Nephron progenitor cell (in vitro differentiated cells): ENCODE data around the gene ZFP57.

Experiments used
- DNase-seq: peaks from one replicate; pipeline ENCODE4 v3.0.0; 2021
- H3K27ac Mint-ChIP-seq: 2 replicates; pipeline ENCODE4 v1.8.0; 2021; ENCODE audit warnings: mild to moderate bottlenecking, moderate library complexity, mixed read lengths
- H3K27me3 Mint-ChIP-seq: 2 replicates; pipeline ENCODE4 v1.8.0; 2021; ENCODE audit warnings: mild to moderate bottlenecking, low read depth, mixed read lengths; ENCODE audit not compliant: poor library complexity
- H3K36me3 Mint-ChIP-seq: 2 replicates; pipeline ENCODE4 v1.8.0; 2021; ENCODE audit warnings: low read depth, mixed read lengths
- H3K4me1 Mint-ChIP-seq: 2 replicates; pipeline ENCODE4 v1.8.0; 2021; ENCODE audit warnings: mixed read lengths
- H3K4me3 Mint-ChIP-seq: 2 replicates; pipeline ENCODE4 v1.8.0; 2021; ENCODE audit warnings: mild to moderate bottlenecking, moderate library complexity, mixed read lengths
- H3K9me3 Mint-ChIP-seq: 2 replicates; pipeline ENCODE4 v1.8.0; 2021; ENCODE audit warnings: mild to moderate bottlenecking, moderate library complexity, mixed read lengths
- TF ChIP-seq, protein P1 (sequence below): fragments of 200-600 bp; sonication (generic); IDR thresholded peaks from 2 replicates; pipeline ENCODE4 v1.5.0; 2021; ENCODE audit warnings: antibody characterized with exemption

ZFP57 gene

DNA sequence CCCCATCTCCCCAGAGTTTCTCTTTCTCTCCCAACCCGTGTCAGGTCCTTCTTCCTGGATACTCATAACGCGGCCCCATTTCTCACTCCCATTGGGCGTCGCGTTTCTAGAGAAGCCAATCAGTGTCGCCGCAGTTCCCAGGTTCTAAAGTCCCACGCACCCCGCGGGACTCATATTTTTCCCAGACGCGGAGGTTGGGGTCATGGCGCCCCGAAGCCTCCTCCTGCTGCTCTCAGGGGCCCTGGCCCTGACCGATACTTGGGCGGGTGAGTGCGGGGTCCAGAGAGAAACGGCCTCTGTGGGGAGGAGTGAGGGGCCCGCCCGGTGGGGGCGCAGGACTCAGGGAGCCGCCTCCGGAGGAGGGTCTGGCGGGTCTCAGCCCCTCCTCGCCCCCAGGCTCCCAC lies 42.3 kb upstream of the ZFP57 start, which contains the start of gene HLA-F:
Gene HLA-F, plus strand, starts transcription at position 173 of the 404 bp plus-strand sequence. Its CDS starts 30 bp downstream, at position 203.
- H3K4me3 Mint-ChIP-seq: peak within 1 kb of the TSS; percentile 73
- H3K27ac Mint-ChIP-seq: no peak within 1 kb of the TSS
- peak; percentile 61 for DNase-seq
- H3K27me3 Mint-ChIP-seq: peaks cover 82% of the 10 kb centered on the region
- no peaks in the 10 kb centered on the region for H3K4me1 Mint-ChIP-seq
- TF ChIP-seq, protein P1, sequence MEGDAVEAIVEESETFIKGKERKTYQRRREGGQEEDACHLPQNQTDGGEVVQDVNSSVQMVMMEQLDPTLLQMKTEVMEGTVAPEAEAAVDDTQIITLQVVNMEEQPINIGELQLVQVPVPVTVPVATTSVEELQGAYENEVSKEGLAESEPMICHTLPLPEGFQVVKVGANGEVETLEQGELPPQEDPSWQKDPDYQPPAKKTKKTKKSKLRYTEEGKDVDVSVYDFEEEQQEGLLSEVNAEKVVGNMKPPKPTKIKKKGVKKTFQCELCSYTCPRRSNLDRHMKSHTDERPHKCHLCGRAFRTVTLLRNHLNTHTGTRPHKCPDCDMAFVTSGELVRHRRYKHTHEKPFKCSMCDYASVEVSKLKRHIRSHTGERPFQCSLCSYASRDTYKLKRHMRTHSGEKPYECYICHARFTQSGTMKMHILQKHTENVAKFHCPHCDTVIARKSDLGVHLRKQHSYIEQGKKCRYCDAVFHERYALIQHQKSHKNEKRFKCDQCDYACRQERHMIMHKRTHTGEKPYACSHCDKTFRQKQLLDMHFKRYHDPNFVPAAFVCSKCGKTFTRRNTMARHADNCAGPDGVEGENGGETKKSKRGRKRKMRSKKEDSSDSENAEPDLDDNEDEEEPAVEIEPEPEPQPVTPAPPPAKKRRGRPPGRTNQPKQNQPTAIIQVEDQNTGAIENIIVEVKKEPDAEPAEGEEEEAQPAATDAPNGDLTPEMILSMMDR: no peak
- H3K36me3 Mint-ChIP-seq: no peaks in the 10 kb centered on the region
- H3K9me3 Mint-ChIP-seq: peaks cover 13% of the 10 kb centered on the region

DNA sequence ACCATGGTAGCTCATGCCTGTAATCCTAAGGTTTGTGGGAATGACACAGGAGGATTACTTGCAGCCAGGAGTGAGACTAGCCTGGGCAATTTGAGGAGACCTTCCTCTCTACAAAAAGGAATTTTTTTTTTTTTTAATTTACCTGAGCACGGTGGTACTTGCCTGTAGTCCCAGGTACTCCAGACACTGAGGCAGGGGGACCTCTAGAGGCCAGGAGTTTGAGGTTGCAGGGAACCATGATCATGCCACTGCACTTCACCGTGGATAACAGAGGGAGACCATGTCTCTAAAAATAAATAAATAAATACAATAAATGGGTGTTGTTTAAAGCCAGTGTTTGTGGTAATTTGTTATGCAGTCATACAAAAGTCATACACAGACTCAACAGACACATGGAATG lies 39.9 kb upstream of the ZFP57 start:
- H3K9me3 Mint-ChIP-seq: peaks cover 13% of the 10 kb centered on the region
- TF ChIP-seq, protein P1: no peak
- peaks cover 66% of the 10 kb centered on the region for H3K27me3 Mint-ChIP-seq
- no peak overlapping the region for H3K27ac Mint-ChIP-seq
- no peak overlapping the region for H3K4me3 Mint-ChIP-seq
- no peak for DNase-seq
- H3K4me1 Mint-ChIP-seq: no peaks in the 10 kb centered on the region
- H3K36me3 Mint-ChIP-seq: no peaks in the 10 kb centered on the region

DNA sequence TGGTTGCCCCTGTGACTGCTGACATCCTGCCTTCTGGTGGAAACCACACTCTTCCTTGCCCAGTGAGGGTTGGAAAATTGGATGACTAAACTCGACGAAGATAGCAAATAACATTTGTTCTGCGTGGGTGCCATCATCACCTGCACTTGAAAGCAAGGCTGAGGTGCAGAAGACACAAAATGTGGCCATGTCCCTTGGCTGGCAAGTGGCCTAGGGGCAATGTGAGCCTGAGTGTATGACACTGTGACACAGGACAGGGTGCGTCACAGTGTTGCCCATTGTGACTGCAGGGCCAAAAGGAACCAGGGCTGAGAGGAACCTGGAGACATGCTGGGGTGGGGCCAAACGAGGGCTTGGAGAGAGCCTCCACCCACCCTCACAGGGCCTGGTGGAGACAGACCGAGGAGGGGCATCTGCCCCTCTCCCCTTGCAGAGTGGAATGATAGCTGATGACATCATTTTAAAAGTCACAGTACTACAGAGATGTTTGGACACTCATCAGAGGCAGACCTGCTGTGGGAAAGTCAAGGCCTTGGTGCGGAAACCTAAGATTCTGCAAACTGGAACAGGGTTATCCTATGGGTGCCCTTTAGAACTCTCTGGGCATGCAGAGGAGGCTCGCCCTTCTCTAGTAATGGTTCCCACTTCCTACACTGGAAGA lies 29.5 kb upstream of the ZFP57 start:
- H3K9me3 Mint-ChIP-seq: no peaks in the 10 kb centered on the region
- peaks cover 73% of the 10 kb centered on the region for H3K27me3 Mint-ChIP-seq

GRCh38 chr6:29709188-29709587 lies 28.2 kb upstream of the ZFP57 start:
- H3K9me3 Mint-ChIP-seq: no peaks in the 10 kb centered on the region
- no peaks in the 10 kb centered on the region for H3K4me1 Mint-ChIP-seq
- H3K27ac Mint-ChIP-seq: no peak overlapping the region
- peaks cover 73% of the 10 kb centered on the region for H3K27me3 Mint-ChIP-seq
- TF ChIP-seq, protein P1: no peak
- no peaks in the 10 kb centered on the region for H3K36me3 Mint-ChIP-seq
- H3K4me3 Mint-ChIP-seq: no peak overlapping the region
- no peak for DNase-seq

More for the DNA sequence above, 29.5 kb upstream of the ZFP57 start:
- DNase-seq: no peak
- Mint-ChIP-seq H3K4me1 (no peaks in the 10 kb centered on the region), H3K36me3 (no peaks in the 10 kb centered on the region), H3K4me3 (no peak overlapping the region), H3K27ac (no peak overlapping the region)
- TF ChIP-seq, protein P1: no peak

- DNase-seq: no peak
- Mint-ChIP-seq H3K9me3 (no peaks in the 10 kb centered on the region), H3K36me3 (no peaks in the 10 kb centered on the region), H3K4me1 (no peaks in the 10 kb centered on the region), H3K4me3 (no peak overlapping the region), H3K27me3 (peaks cover 73% of the 10 kb centered on the region), H3K27ac (no peak overlapping the region)
- TF ChIP-seq, protein P1: no peak
Observed at GRCh38 chr6:29708432-29709179, 27.7 kb upstream of the ZFP57 start.
